Measurements from ENCODE around the gene NUDT8.
A peak's percentile ranks its signal among the peaks of the same experiment; 100 is the strongest.
"Not testable (repeated sequence)": the region's sequence is repeated elsewhere in the genome, so short reads cannot be mapped to it uniquely, and the experiment has no call there.

Gene NUDT8

DNA sequence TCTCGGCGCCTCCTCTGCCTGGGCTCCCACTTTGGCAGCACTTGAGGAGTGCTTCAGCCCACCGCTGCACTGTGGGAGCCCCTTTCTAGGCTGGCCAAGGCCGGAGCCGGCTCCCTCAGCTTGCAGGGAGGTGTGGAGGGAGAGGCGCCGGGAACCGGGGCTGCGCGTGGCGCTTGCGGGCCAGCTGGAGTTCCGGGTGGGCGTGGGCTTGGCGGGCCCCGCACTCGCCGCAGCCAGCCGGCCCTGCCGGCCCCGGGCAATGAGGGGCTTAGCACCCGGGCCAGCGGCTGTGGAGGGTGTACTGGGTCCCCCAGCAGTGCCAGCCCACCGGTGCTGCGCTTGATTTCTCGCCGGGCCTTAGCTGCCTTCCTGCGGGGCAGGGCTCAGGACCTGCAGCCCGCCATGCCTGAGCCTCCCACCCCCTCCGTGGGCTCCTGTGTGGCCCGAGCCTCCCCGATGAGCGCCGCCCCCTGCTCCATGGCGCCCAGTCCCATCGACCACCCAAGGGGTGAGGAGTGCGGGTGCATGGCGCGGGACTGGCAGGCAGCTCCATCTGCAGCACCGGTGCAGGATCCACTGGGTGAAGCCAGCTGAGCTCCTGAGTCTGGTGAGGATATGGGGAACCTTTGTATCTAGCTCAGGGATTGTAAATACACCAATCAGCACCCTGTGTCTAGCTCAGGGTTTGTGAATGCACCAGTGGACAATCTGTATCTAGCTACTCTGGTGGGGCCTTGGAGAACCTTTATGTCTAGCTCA, 10.7 kb downstream of the NUDT8 start:
- not testable (repeated sequence) for DNase-seq (ENCODE audit: low read depth); H3K4me3 ChIP-seq (ENCODE audit: low read length)

DNA sequence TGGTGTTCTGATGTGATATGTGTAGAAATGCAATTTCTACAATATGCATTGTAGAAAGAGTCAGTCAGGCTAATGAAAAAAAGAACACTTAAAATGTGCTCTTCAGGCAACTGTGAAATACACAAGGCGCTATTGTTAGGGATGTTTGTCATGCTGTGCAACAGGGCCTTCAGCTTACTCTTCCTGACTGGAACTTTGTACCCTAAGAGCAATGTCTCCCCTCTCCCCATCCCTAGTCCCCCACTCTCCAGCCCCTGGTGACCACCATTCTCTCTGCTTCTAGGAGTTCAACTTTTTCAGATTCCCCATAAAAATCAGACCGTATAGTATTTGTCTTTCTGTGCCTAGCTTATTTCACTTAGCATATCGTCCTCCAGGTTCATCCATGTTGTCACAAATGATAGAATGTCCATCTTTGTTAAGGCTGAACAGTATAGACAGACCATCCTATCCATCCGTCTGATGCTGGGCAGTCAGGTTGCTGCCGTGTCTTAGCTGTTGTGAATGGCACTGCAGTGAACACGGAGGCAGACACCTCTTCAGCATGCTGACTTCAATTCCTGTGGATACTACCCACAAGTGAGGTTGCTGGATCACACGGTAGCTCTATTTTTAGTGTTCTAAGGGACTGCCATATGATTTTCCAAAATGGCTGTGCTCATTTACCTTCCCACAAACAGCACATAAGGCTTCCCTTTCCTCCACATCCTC, 12.3 kb downstream of the NUDT8 start:
- DNase-seq (ENCODE audit: low read depth): no peak
- H3K4me3 ChIP-seq (ENCODE audit: low read length): no peak overlapping the region
- TF ChIP-seq, protein P1, sequence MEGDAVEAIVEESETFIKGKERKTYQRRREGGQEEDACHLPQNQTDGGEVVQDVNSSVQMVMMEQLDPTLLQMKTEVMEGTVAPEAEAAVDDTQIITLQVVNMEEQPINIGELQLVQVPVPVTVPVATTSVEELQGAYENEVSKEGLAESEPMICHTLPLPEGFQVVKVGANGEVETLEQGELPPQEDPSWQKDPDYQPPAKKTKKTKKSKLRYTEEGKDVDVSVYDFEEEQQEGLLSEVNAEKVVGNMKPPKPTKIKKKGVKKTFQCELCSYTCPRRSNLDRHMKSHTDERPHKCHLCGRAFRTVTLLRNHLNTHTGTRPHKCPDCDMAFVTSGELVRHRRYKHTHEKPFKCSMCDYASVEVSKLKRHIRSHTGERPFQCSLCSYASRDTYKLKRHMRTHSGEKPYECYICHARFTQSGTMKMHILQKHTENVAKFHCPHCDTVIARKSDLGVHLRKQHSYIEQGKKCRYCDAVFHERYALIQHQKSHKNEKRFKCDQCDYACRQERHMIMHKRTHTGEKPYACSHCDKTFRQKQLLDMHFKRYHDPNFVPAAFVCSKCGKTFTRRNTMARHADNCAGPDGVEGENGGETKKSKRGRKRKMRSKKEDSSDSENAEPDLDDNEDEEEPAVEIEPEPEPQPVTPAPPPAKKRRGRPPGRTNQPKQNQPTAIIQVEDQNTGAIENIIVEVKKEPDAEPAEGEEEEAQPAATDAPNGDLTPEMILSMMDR (conservative IDR thresholded peaks at IDR 0.05; ENCODE audit: low read length): no peak

DNA sequence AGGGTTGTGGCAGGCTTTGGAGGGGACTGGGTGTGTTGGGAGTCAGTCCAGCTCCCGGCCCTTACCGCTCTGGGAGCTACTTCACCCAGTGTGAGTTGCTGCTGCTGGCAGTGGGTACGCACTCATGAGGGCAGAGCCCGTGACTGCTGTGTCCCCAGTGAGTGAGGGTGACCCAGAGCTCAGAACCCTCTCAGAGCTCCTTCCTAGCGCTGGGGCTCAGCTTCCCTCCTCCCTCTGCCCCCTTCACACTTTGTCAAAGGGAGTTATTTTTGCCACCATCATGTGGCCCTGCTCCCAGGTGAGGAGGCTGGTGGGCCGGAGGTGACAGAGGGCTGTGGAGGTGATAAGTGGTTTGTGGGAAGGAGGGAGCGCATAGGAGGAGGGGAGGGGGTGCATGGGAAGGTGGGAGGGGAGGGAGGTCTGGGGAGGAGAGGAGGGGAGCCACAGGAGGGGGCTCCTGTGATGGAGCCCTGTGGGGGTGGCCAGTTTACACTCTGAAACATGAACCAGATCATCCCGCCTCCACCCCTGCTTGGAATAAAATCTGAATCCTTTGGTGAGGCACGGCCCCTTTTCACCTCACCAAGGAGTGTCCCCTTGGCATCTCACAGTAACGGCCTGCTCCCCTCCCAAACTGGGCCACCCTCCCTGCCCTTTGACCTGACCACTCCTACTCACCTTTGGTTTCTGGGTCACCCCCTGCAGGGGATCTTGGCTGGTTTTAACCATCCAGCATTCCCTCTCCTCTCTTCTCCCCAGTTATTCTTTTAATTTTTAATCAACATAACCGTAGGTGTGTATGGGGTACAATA, 13.1 kb downstream of the NUDT8 start:
- TF ChIP-seq, protein P1 (conservative IDR thresholded peaks at IDR 0.05; ENCODE audit: low read length): no peak
- DNase-seq (ENCODE audit: low read depth): no peak
- H3K4me3 ChIP-seq (ENCODE audit: low read length): no peak overlapping the region

DNA sequence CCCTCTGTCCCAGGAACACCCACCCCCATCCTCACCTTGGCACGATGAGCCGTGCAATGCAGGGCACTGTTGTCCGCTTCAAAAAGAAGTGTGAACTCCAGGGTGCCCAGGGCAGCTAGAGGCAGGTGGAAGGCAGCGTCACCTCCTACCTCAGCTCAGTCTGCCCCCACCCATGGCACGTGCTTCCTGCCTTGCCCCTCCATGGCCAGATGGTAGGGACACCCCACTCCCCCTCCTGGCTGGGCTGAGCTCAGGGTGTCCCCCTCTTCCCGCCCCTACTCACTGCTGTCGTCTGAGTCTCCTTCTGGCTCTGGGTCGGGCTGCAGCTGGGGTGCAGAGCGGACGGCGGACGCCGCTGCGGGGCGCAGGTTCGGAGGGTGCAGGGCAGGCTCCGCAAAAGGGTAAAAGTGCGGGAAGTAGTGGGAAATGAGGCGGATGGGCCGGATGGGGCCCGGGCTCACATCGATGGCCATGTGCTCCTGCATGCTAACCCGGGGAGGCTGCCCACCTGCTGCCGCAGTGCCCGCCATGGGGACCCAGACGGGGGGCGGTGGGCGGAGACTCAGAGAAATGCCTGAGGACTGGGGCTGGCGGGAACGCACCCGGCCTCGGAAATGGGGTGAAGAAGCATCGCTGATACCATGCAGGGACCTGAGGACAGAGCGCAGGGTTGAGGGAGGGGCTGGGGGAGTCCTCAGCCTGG, 13.9 kb downstream of the NUDT8 start:
- DNase-seq (ENCODE audit: low read depth): no peak
- no peak overlapping the region for H3K4me3 ChIP-seq (ENCODE audit: low read length)
- TF ChIP-seq, protein P1 (conservative IDR thresholded peaks at IDR 0.05; ENCODE audit: low read length): no peak

GRCh38 chr11:67614730-67615714, 14.7 kb downstream of the NUDT8 start:
- DNase-seq (ENCODE audit: low read depth): no peak
- TF ChIP-seq, protein P1 (conservative IDR thresholded peaks at IDR 0.05; ENCODE audit: low read length): peak; percentile 49
- no peak overlapping the region for H3K4me3 ChIP-seq (ENCODE audit: low read length)

GRCh38 chr11:67613960-67614715, 15.6 kb downstream of the NUDT8 start:
- DNase-seq (ENCODE audit: low read depth): peak; percentile 38
- TF ChIP-seq, protein P1 (conservative IDR thresholded peaks at IDR 0.05; ENCODE audit: low read length): peak; percentile 62
- peak overlapping the region; percentile 53 for H3K4me3 ChIP-seq (ENCODE audit: low read length)
